ENCODE data around the gene STRA6. TPM values are rescaled to one million over a fixed set of nuclear protein-coding genes. Genes with fewer than 3 reads are reported as not detected.

The STRA6 gene
- total and polyA plus RNA-seq, 5 experiments from 2014 or later, result not detected

- Mint-ChIP-seq H3K27ac (no peak overlapping the region), H3K4me1 (peaks cover 0 to 3% (median under 1%) of the 10 kb centered on the region in 4 donors), H3K36me3 (no peaks in the 10 kb centered on the region), H3K27me3 (peaks cover 0 to 17% (median 9%) of the 10 kb centered on the region in 5 donors), H3K4me3 (no peak overlapping the region), H3K9me3 (peaks cover 0 to 2% (median 0%) of the 10 kb centered on the region in 9 donors)
- ATAC-seq (no peak), DNase-seq (no peak)
- POLR2A ChIA-PET, result no interaction called here
These were observed 7.5 kb upstream of the STRA6 start for GRCh38 chr15:74209997-74210671.

GRCh38 chr15:74209560-74209958 is 7.0 kb upstream of the STRA6 start:
- ATAC-seq, result no peak
- DNase-seq, result no peak
- H3K27ac Mint-ChIP-seq, result no peak overlapping the region
- peaks cover 0 to 2% (median 0%) of the 10 kb centered on the region in 9 donors for H3K9me3 Mint-ChIP-seq
- H3K4me3 Mint-ChIP-seq, result no peak overlapping the region
- POLR2A ChIA-PET, result no interaction called here
- peaks cover 0 to 7% (median 2%) of the 10 kb centered on the region in 4 donors for H3K4me1 Mint-ChIP-seq
- H3K27me3 Mint-ChIP-seq, result peaks cover 0 to 12% (median 3%) of the 10 kb centered on the region in 5 donors
- H3K36me3 Mint-ChIP-seq, result no peaks in the 10 kb centered on the region

GRCh38 chr15:74208901-74209559 is 6.4 kb upstream of the STRA6 start:
- Mint-ChIP-seq H3K9me3 (peaks cover 0 to 2% (median 0%) of the 10 kb centered on the region in 9 donors), H3K27me3 (peaks cover 0 to 12% (median 2%) of the 10 kb centered on the region in 5 donors), H3K27ac (no peak overlapping the region), H3K4me3 (peak overlapping the region in 1 of 10 donors; percentile 24), H3K36me3 (no peaks in the 10 kb centered on the region), H3K4me1 (peaks cover 0 to 7% (median 2%) of the 10 kb centered on the region in 4 donors)
- ATAC-seq (no peak), DNase-seq (no peak)
- POLR2A ChIA-PET, result no interaction called here

- no peak overlapping the region for H3K27ac Mint-ChIP-seq
- peaks cover 0 to 12% (median 2%) of the 10 kb centered on the region in 5 donors for H3K27me3 Mint-ChIP-seq
- ATAC-seq, result no peak
- H3K4me1 Mint-ChIP-seq, result peaks cover 0 to 7% (median 3%) of the 10 kb centered on the region in 4 donors
- H3K4me3 Mint-ChIP-seq, result no peak overlapping the region
- no peak for DNase-seq
- H3K9me3 Mint-ChIP-seq, result peaks cover 0 to 2% (median 0%) of the 10 kb centered on the region in 9 donors
- POLR2A ChIA-PET, result no interaction called here
- no peaks in the 10 kb centered on the region for H3K36me3 Mint-ChIP-seq
These were observed 5.9 kb upstream of the STRA6 start for GRCh38 chr15:74208496-74208895.

GRCh38 chr15:74207652-74208440 is 5.3 kb upstream of the STRA6 start:
- POLR2A ChIA-PET, result no interaction called here
- Mint-ChIP-seq H3K4me3 (no peak overlapping the region), H3K9me3 (peaks cover 0 to 2% (median 0%) of the 10 kb centered on the region in 9 donors), H3K27ac (no peak overlapping the region), H3K36me3 (no peaks in the 10 kb centered on the region), H3K27me3 (peaks cover 0 to 12% (median 2%) of the 10 kb centered on the region in 5 donors), H3K4me1 (peaks cover 0 to 11% (median 3%) of the 10 kb centered on the region in 4 donors)
- no peak for DNase-seq
- ATAC-seq, result no peak

- peaks cover 0 to 12% (median 2%) of the 10 kb centered on the region in 5 donors for H3K27me3 Mint-ChIP-seq
- H3K4me3 Mint-ChIP-seq, result no peak overlapping the region
- no peak for DNase-seq
- POLR2A ChIA-PET, result no interaction called here
- H3K4me1 Mint-ChIP-seq, result peaks cover 0 to 11% (median 3%) of the 10 kb centered on the region in 4 donors
- H3K36me3 Mint-ChIP-seq, result no peaks in the 10 kb centered on the region
- no peak overlapping the region for H3K27ac Mint-ChIP-seq
- no peak for ATAC-seq
- peaks cover 0 to 2% (median 0%) of the 10 kb centered on the region in 9 donors for H3K9me3 Mint-ChIP-seq
These were observed 4.3 kb upstream of the STRA6 start for GRCh38 chr15:74206801-74207281.

- Mint-ChIP-seq H3K4me3 (no peak overlapping the region), H3K9me3 (peaks cover 0 to 2% (median 0%) of the 10 kb centered on the region in 9 donors), H3K27me3 (peaks cover 0 to 12% (median 9%) of the 10 kb centered on the region in 5 donors), H3K4me1 (peaks cover 0 to 10% (median 3%) of the 10 kb centered on the region in 4 donors), H3K36me3 (no peaks in the 10 kb centered on the region), H3K27ac (no peak overlapping the region)
- POLR2A ChIA-PET, result no interaction called here
- no peak for ATAC-seq
- no peak for DNase-seq
These were observed 3.0 kb upstream of the STRA6 start for GRCh38 chr15:74205582-74205947.

- Mint-ChIP-seq H3K27me3 (peaks cover 0 to 12% (median 6%) of the 10 kb centered on the region in 5 donors), H3K4me3 (no peak overlapping the region), H3K9me3 (no peaks in the 10 kb centered on the region), H3K27ac (no peak overlapping the region), H3K4me1 (peaks cover 0 to 8% (median 3%) of the 10 kb centered on the region in 4 donors), H3K36me3 (no peaks in the 10 kb centered on the region)
- no peak for DNase-seq
- no peak for ATAC-seq
- POLR2A ChIA-PET, result no interaction called here
These were observed 1.4 kb upstream of the STRA6 start for GRCh38 chr15:74203914-74204431.

GRCh38 chr15:74201710-74202420 is 722 bp downstream of the STRA6 start:
- DNase-seq (no peak), ATAC-seq (no peak)
- POLR2A ChIA-PET, result no interaction called here
- H3K36me3 Mint-ChIP-seq, result no peaks in the 10 kb centered on the region
- peaks cover 0 to 9% (median 0%) of the 10 kb centered on the region in 5 donors for H3K27me3 Mint-ChIP-seq
- no peaks in the 10 kb centered on the region for H3K9me3 Mint-ChIP-seq
- peaks cover 0 to 8% (median 3%) of the 10 kb centered on the region in 4 donors for H3K4me1 Mint-ChIP-seq
- no peak overlapping the region for H3K4me3 Mint-ChIP-seq
- peak overlapping the region in 1 of 10 donors; percentile 33 for H3K27ac Mint-ChIP-seq

GRCh38 chr15:74200871-74201419 is 1.6 kb downstream of the STRA6 start:
- POLR2A ChIA-PET, result no interaction called here
- ATAC-seq, result no peak
- no peak overlapping the region for H3K27ac Mint-ChIP-seq
- no peaks in the 10 kb centered on the region for H3K36me3 Mint-ChIP-seq
- H3K9me3 Mint-ChIP-seq, result no peaks in the 10 kb centered on the region
- peaks cover 0 to 9% (median 0%) of the 10 kb centered on the region in 5 donors for H3K27me3 Mint-ChIP-seq
- H3K4me1 Mint-ChIP-seq, result peaks cover 0 to 8% (median 3%) of the 10 kb centered on the region in 4 donors
- DNase-seq, result no peak
- H3K4me3 Mint-ChIP-seq, result no peak overlapping the region

GRCh38 chr15:74200412-74200815 is 2.2 kb downstream of the STRA6 start:
- Mint-ChIP-seq H3K36me3 (no peaks in the 10 kb centered on the region), H3K4me1 (peaks cover 0 to 8% (median 3%) of the 10 kb centered on the region in 4 donors), H3K27me3 (peaks cover 0 to 9% (median 0%) of the 10 kb centered on the region in 5 donors), H3K4me3 (no peak overlapping the region), H3K27ac (no peak overlapping the region), H3K9me3 (no peaks in the 10 kb centered on the region)
- POLR2A ChIA-PET, result no interaction called here
- no peak for DNase-seq
- ATAC-seq, result no peak

GRCh38 chr15:74199297-74199652 is 3.3 kb downstream of the STRA6 start:
- H3K4me1 Mint-ChIP-seq, result peaks cover 0 to 4% (median 1%) of the 10 kb centered on the region in 4 donors
- H3K27me3 Mint-ChIP-seq, result peaks cover 0 to 9% (median 0%) of the 10 kb centered on the region in 5 donors
- no peak overlapping the region for H3K27ac Mint-ChIP-seq
- POLR2A ChIA-PET, result no interaction called here
- ATAC-seq, result no peak
- no peak for DNase-seq
- H3K4me3 Mint-ChIP-seq, result no peak overlapping the region
- no peaks in the 10 kb centered on the region for H3K36me3 Mint-ChIP-seq
- H3K9me3 Mint-ChIP-seq, result no peaks in the 10 kb centered on the region
